CD4-positive, alpha-beta T cell treated with Interferon gamma for 1 hour (primary cell): ENCODE measurements around the gene ADCYAP1R1.

Experiments used
- DNase-seq: peaks from one replicate; pipeline ENCODE4 v3.0.0-alpha.2; 2020

Gene ADCYAP1R1

GRCh38 chr7:31107106-31108090 is 55.3 kb downstream of the ADCYAP1R1 start:
- DNase-seq, result no peak

GRCh38 chr7:31108097-31108657 is 56.1 kb downstream of the ADCYAP1R1 start:
- no peak for DNase-seq

GRCh38 chr7:31109751-31110150 is 57.6 kb downstream of the ADCYAP1R1 start:
- no peak for DNase-seq

GRCh38 chr7:31110331-31111108 is 58.4 kb downstream of the ADCYAP1R1 start:
- no peak for DNase-seq

- no peak for DNase-seq
Observed at GRCh38 chr7:31111109-31111451, 59.0 kb downstream of the ADCYAP1R1 start.

- DNase-seq, result no peak
Observed at GRCh38 chr7:31113660-31114059, 61.6 kb downstream of the ADCYAP1R1 start.

GRCh38 chr7:31114593-31115343 is 62.7 kb downstream of the ADCYAP1R1 start:
- no peak for DNase-seq

- no peak for DNase-seq
Observed at GRCh38 chr7:31116615-31117014, 64.5 kb downstream of the ADCYAP1R1 start.

- DNase-seq, result no peak
Observed at GRCh38 chr7:31119249-31119648, 67.1 kb downstream of the ADCYAP1R1 start.

GRCh38 chr7:31120800-31121513 is 68.8 kb downstream of the ADCYAP1R1 start:
- DNase-seq, result no peak

- no peak for DNase-seq
Observed at GRCh38 chr7:31121601-31122000, 69.5 kb downstream of the ADCYAP1R1 start.

- DNase-seq, result peak; percentile 26
Observed at GRCh38 chr7:31122649-31123058, 70.5 kb downstream of the ADCYAP1R1 start.

- no peak for DNase-seq
Observed at GRCh38 chr7:31123321-31123720, 71.2 kb downstream of the ADCYAP1R1 start.

GRCh38 chr7:31123726-31124125 is 71.6 kb downstream of the ADCYAP1R1 start:
- DNase-seq, result no peak

- DNase-seq, result no peak
Observed at GRCh38 chr7:31125171-31125570, 73.1 kb downstream of the ADCYAP1R1 start.

- DNase-seq, result no peak
Observed at GRCh38 chr7:31126976-31127375, 74.9 kb downstream of the ADCYAP1R1 start.

- no peak for DNase-seq
Observed at GRCh38 chr7:31129067-31129466, 77.0 kb downstream of the ADCYAP1R1 start.

GRCh38 chr7:31133497-31133896 is 81.4 kb downstream of the ADCYAP1R1 start:
- DNase-seq, result no peak

- DNase-seq, result peak; percentile 1
Observed at GRCh38 chr7:31134246-31135188, 82.4 kb downstream of the ADCYAP1R1 start.

GRCh38 chr7:31137234-31137633 is 85.1 kb downstream of the ADCYAP1R1 start:
- DNase-seq, result no peak

GRCh38 chr7:31145339-31145738 is 93.2 kb downstream of the ADCYAP1R1 start:
- no peak for DNase-seq
